ENCODE data around the gene RAP1GAP2.

DNA sequence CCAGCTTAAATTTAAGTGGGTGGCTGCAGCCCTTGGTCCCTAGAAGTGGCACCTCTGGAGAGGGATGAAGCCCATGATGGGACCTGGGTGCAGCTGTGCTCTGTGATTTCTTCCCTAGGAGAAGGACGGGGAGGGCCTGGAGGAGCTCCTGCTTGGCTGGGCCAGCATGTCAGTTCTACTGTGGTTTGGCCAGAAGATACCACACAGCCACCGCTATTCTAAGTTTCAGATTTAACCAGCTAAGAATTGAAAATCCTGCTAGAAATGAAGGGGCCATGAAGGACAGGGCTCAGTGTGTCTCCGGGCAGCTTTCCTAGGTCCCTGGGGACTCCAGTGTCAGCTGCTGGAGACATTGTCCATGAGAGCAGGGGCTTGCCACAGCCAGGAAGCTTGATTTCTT is 9.7 kb downstream of the RAP1GAP2 start:
- TF ChIP-seq, protein P1, sequence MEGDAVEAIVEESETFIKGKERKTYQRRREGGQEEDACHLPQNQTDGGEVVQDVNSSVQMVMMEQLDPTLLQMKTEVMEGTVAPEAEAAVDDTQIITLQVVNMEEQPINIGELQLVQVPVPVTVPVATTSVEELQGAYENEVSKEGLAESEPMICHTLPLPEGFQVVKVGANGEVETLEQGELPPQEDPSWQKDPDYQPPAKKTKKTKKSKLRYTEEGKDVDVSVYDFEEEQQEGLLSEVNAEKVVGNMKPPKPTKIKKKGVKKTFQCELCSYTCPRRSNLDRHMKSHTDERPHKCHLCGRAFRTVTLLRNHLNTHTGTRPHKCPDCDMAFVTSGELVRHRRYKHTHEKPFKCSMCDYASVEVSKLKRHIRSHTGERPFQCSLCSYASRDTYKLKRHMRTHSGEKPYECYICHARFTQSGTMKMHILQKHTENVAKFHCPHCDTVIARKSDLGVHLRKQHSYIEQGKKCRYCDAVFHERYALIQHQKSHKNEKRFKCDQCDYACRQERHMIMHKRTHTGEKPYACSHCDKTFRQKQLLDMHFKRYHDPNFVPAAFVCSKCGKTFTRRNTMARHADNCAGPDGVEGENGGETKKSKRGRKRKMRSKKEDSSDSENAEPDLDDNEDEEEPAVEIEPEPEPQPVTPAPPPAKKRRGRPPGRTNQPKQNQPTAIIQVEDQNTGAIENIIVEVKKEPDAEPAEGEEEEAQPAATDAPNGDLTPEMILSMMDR (IDR thresholded peaks at IDR 0.05), result no peak
- no peak for TF ChIP-seq POLR2A (IDR thresholded peaks at IDR 0.05)
